ENCODE results near the gene TUBGCP6.

GRCh38 chr22:50236731-50237409 is 8.0 kb downstream of the TUBGCP6 start:
- TF ChIP-seq POLR2A (IDR thresholded peaks at IDR 0.05; ENCODE audit: low read depth, low read length) (no peak), TAF1 (IDR thresholded peaks at IDR 0.05; ENCODE audit: low read depth, low read length) (no peak), POLR2AphosphoS5 (IDR thresholded peaks at IDR 0.05; ENCODE audit: low read depth, low read length) (no peak), PAX5 (IDR thresholded peaks at IDR 0.05; ENCODE audit: insufficient read depth, low read length, severe bottlenecking) (no peak), POU2F2 (IDR thresholded peaks at IDR 0.05; ENCODE audit: low read depth, low read length) (no peak)
